ENCODE results near the gene UBE2Q1.
A peak's percentile ranks its signal among the peaks of the same experiment; 100 is the strongest.

UBE2Q1 gene

GRCh38 chr1:154575147-154575927, 16.9 kb upstream of the UBE2Q1 start:
- Histone ChIP-seq H3K27ac (ENCODE audit: low read length) (no peak overlapping the region), H3K27me3 (ENCODE audit: control insufficient read depth, insufficient read depth, low read length) (no peaks in the 10 kb centered on the region)

DNA sequence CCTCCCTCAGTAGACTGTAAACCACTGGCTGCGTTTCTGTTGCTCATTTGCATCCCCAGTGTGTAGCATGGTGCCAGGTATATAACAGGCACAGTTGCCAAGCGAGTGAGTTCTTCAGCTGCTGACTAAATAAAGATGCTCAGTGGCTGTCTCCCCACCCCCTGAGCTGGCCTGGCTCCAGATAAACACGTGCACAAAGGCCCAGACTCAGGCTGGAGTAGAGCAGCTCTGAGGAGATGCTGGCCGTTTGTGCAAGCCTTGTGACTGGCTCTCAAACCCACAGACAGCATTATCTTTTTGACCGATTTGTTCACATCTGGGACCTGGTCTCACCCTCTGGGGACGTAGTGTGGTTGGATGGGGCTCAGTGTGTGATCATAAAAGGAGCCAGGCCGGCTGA, 16.3 kb upstream of the UBE2Q1 start:
- H3K27me3 ChIP-seq (ENCODE audit: control insufficient read depth, insufficient read depth, low read length): no peaks in the 10 kb centered on the region
- no peak overlapping the region for H3K27ac ChIP-seq (ENCODE audit: low read length)
- no peak overlapping the region for H3K9ac ChIP-seq (ENCODE audit: low read length)
- no peak overlapping the region for H3K4me3 ChIP-seq (ENCODE audit: low read length)
- H3K4me1 ChIP-seq (ENCODE audit: control insufficient read depth, low read depth, low read length): peaks cover 4% of the 10 kb centered on the region
- no peaks in the 10 kb centered on the region for H3K9me3 ChIP-seq (ENCODE audit: control insufficient read depth, low read depth, low read length)
- peaks cover 19% of the 10 kb centered on the region for H3K36me3 ChIP-seq (ENCODE audit: control insufficient read depth, low read depth, low read length)

More at GRCh38 chr1:154575147-154575927, 16.9 kb upstream of the UBE2Q1 start:
- H3K9ac ChIP-seq (ENCODE audit: low read length): no peak overlapping the region
- no peaks in the 10 kb centered on the region for H3K9me3 ChIP-seq (ENCODE audit: control insufficient read depth, low read depth, low read length)
- no peak overlapping the region for H3K4me3 ChIP-seq (ENCODE audit: low read length)
- H3K36me3 ChIP-seq (ENCODE audit: control insufficient read depth, low read depth, low read length): peaks cover 25% of the 10 kb centered on the region
- H3K4me1 ChIP-seq (ENCODE audit: control insufficient read depth, low read depth, low read length): peaks cover 4% of the 10 kb centered on the region

DNA sequence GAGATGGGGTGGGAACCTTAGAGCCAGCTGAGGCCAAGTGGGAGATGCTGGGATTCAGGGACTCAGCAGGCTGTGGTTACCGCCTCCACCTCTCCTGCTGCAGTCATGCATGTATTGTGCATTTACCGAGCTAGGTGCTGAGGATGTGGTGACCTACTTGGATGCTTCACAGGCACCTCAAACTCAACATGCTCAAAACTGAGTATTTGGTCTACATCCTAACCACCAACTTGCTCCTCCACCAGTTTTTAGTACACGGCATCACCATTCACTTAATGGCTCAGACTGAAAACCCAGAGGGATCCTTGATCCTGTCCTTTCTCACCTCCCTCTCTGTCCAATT, 14.7 kb upstream of the UBE2Q1 start:
- Histone ChIP-seq H3K4me3 (ENCODE audit: low read length) (no peak overlapping the region), H3K36me3 (ENCODE audit: control insufficient read depth, low read depth, low read length) (peaks cover 3% of the 10 kb centered on the region), H3K27ac (ENCODE audit: low read length) (no peak overlapping the region), H3K4me1 (ENCODE audit: control insufficient read depth, low read depth, low read length) (peaks cover 4% of the 10 kb centered on the region), H3K9me3 (ENCODE audit: control insufficient read depth, low read depth, low read length) (no peaks in the 10 kb centered on the region), H3K9ac (ENCODE audit: low read length) (no peak overlapping the region), H3K27me3 (ENCODE audit: control insufficient read depth, insufficient read depth, low read length) (peaks cover 9% of the 10 kb centered on the region)

DNA sequence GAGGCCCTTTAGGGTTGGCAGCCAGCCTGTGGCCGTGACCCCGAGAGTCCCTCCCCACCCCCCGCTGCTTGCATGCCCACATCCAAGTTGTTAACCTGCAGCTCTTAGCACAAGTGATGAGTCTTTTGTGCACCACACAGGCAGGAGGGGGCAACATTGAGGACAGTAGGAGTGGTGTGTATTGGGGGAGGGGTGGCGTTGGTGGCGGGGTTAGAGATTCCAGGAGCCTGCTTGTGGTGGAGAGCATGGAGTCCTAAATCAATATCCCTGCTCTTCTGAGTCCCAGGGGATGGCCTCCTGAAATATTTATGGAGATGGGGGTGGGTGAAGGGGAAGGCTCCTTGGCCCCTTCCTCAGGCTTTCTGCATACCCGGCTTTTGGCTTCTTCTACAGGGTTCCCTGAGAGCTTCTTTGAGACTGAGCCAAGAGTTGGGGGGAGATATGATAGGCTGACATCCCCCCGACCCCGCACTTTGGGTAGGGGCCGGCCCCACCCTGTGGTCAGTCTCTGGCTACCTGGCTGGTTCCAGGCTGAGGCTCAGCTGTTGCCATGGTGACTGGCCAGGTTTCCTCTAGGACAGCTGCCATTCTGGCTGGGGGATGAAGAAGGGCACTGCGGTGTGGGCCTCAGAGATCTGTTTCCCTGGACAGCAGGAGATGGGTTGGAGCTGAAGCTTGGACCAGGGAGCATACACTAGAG, 14.2 kb upstream of the UBE2Q1 start:
- Histone ChIP-seq H3K4me1 (ENCODE audit: control insufficient read depth, low read depth, low read length) (peaks cover 4% of the 10 kb centered on the region), H3K9ac (ENCODE audit: low read length) (no peak overlapping the region), H3K27me3 (ENCODE audit: control insufficient read depth, insufficient read depth, low read length) (peaks cover 9% of the 10 kb centered on the region), H3K9me3 (ENCODE audit: control insufficient read depth, low read depth, low read length) (no peaks in the 10 kb centered on the region), H3K36me3 (ENCODE audit: control insufficient read depth, low read depth, low read length) (no peaks in the 10 kb centered on the region), H3K27ac (ENCODE audit: low read length) (no peak overlapping the region), H3K4me3 (ENCODE audit: low read length) (no peak overlapping the region)

DNA sequence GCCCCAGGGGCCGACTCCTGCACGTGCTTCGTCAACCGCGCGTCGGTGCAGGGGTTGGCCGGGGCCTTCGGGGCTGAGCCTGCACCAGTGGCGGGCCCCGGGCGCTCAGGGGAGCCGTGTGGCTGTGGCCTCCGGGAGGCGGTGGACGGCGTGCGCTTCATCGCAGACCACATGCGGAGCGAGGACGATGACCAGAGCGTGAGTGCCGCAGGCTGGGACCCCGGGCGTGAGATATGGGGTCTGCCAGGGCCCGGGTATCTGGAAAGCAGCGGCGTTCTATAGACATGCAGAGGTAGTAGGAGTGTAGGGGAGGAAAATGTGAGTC, 13.5 kb upstream of the UBE2Q1 start:
- H3K9ac ChIP-seq (ENCODE audit: low read length): no peak overlapping the region
- H3K27me3 ChIP-seq (ENCODE audit: control insufficient read depth, insufficient read depth, low read length): peaks cover 9% of the 10 kb centered on the region

GRCh38 chr1:154571244-154571963, 12.9 kb upstream of the UBE2Q1 start:
- no peak overlapping the region for H3K9ac ChIP-seq (ENCODE audit: low read length)
- no peaks in the 10 kb centered on the region for H3K9me3 ChIP-seq (ENCODE audit: control insufficient read depth, low read depth, low read length)
- peaks cover 9% of the 10 kb centered on the region for H3K27me3 ChIP-seq (ENCODE audit: control insufficient read depth, insufficient read depth, low read length)
- H3K27ac ChIP-seq (ENCODE audit: low read length): no peak overlapping the region
- peaks cover 10% of the 10 kb centered on the region for H3K4me1 ChIP-seq (ENCODE audit: control insufficient read depth, low read depth, low read length)
- H3K36me3 ChIP-seq (ENCODE audit: control insufficient read depth, low read depth, low read length): no peaks in the 10 kb centered on the region
- H3K4me3 ChIP-seq (ENCODE audit: low read length): no peak overlapping the region

More for the DNA sequence above, 13.5 kb upstream of the UBE2Q1 start:
- no peak overlapping the region for H3K4me3 ChIP-seq (ENCODE audit: low read length)
- no peaks in the 10 kb centered on the region for H3K36me3 ChIP-seq (ENCODE audit: control insufficient read depth, low read depth, low read length)
- H3K9me3 ChIP-seq (ENCODE audit: control insufficient read depth, low read depth, low read length): no peaks in the 10 kb centered on the region
- H3K27ac ChIP-seq (ENCODE audit: low read length): no peak overlapping the region
- peaks cover 6% of the 10 kb centered on the region for H3K4me1 ChIP-seq (ENCODE audit: control insufficient read depth, low read depth, low read length)

DNA sequence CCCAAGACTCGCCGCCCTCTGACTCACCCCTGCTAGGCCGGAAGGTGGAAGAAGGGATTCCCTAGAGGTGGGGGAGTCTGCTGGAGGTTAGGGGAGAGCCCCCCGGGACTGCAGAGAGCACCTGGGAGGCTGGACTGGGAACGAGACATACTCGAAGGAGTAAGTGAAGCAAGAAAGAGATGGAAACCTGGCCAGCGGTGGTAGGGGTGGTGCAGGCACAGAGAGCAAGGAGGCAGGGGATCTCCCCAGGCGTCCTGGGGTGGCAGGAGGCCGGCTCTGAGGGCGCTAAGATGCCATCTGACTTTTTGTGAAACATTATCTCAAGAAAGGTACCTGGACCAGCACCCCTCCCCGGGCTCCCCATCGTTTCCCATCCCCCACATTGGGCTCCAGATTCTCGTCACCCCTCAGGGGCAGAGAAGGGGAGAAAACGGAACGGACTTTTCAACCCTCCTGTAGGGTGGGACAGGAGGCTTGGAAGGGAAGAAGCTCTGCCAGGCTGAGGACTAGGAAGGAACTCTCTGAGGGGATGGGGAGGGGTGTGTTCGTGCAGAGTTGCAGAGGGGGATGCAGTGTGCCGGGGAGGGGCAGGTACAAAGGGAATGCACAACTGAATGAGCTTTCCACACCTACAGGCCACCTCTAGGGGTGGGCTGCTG, 9.8 kb upstream of the UBE2Q1 start:
- Histone ChIP-seq H3K27ac (ENCODE audit: low read length) (no peak overlapping the region), H3K9me3 (ENCODE audit: control insufficient read depth, low read depth, low read length) (no peaks in the 10 kb centered on the region), H3K27me3 (ENCODE audit: control insufficient read depth, insufficient read depth, low read length) (peaks cover 9% of the 10 kb centered on the region), H3K9ac (ENCODE audit: low read length) (peak overlapping the region; percentile 20), H3K4me3 (ENCODE audit: low read length) (peak overlapping the region; percentile 61), H3K4me1 (ENCODE audit: control insufficient read depth, low read depth, low read length) (peaks cover 10% of the 10 kb centered on the region), H3K36me3 (ENCODE audit: control insufficient read depth, low read depth, low read length) (no peaks in the 10 kb centered on the region)

DNA sequence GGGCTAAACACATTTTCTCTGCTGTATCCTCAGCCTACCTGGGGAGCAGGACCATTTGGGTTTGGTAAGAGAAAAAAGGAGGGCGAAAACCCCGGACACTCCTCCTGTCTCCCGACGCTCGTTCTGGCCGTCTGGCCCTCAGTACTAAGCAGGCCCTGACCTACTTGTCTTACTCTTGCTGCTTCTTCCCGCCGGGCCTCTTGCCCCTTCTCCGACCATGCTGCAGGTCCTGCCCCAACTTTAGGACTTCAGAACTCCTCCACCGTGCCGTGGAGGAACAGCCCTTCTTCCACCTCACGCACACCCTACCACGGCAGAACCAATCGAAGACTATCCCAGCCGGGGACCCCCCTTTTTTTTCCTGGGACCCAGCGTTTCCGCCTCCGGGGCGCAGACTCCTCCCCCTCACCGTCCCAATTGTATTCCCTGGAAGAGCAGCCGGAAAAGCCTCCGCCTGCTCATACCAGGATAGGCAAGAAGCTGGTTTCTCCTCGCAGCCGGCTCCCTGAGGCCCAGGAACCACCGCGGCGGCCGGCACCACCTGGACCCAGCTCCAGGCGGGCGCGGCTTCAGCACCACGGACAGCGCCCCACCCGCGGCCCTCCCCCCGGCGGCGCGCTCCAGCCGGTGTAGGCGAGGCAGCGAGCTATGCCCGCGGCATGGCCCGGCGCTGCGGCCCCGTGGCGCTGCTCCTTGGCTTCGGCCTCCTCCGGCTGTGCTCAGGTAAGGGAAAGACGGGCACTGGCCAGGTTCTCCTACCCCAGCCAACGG, 9.1 kb upstream of the UBE2Q1 start, which contains the start of gene CHRNB2:
Gene CHRNB2, plus strand, starts transcription at position 393 of the 771 bp plus-strand sequence. Its CDS starts 267 bp downstream, at position 660.
- Histone ChIP-seq H3K36me3 (ENCODE audit: control insufficient read depth, low read depth, low read length) (no peaks in the 10 kb centered on the region), H3K9ac (ENCODE audit: low read length) (peak within 1 kb of the TSS; percentile 35), H3K27ac (ENCODE audit: low read length) (no peak within 1 kb of the TSS), H3K27me3 (ENCODE audit: control insufficient read depth, insufficient read depth, low read length) (peaks cover 9% of the 10 kb centered on the region), H3K4me1 (ENCODE audit: control insufficient read depth, low read depth, low read length) (peaks cover 6% of the 10 kb centered on the region), H3K9me3 (ENCODE audit: control insufficient read depth, low read depth, low read length) (no peaks in the 10 kb centered on the region), H3K4me3 (ENCODE audit: low read length) (peak within 1 kb of the TSS; percentile 61)

GRCh38 chr1:154565876-154566275, 7.4 kb upstream of the UBE2Q1 start:
- Histone ChIP-seq H3K4me3 (ENCODE audit: low read length) (no peak overlapping the region), H3K27me3 (ENCODE audit: control insufficient read depth, insufficient read depth, low read length) (peaks cover 9% of the 10 kb centered on the region), H3K9ac (ENCODE audit: low read length) (no peak overlapping the region)

DNA sequence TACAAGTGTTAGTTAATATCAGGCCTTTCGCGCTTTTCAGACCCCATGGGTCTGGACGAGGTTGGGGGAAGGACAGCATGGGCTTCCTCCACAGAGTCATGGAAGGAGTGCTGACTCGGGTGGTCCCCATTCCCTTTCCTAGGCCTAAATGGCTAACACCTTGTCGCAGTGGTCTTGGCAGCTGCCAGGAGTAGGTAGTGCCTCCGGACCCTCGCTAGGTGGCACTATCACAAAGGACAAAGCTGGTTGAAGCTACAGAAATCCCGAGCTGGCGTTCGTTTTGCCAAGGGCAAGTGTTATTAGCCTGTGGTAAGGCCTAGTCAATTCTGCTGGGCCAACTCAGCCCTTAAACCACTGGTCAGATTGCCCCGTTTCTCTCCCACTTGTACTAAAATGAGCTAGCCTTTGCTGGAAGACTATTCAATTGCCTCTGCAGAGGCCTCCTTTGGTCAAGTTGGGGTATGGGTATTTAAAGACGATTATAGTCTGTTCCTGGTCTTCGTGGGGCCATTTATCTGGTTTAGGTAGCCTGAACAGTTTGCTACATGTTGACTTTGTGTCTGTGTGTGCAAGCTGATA, 1.1 kb upstream of the UBE2Q1 start:
- H3K4me3 ChIP-seq (ENCODE audit: low read length): peak overlapping the region; percentile 64
- H3K36me3 ChIP-seq (ENCODE audit: control insufficient read depth, low read depth, low read length): peaks cover 15% of the 10 kb centered on the region
- H3K27ac ChIP-seq (ENCODE audit: low read length): no peak overlapping the region
- no peaks in the 10 kb centered on the region for H3K27me3 ChIP-seq (ENCODE audit: control insufficient read depth, insufficient read depth, low read length)
- no peaks in the 10 kb centered on the region for H3K9me3 ChIP-seq (ENCODE audit: control insufficient read depth, low read depth, low read length)
- peaks cover 24% of the 10 kb centered on the region for H3K4me1 ChIP-seq (ENCODE audit: control insufficient read depth, low read depth, low read length)
- peak overlapping the region; percentile 63 for H3K9ac ChIP-seq (ENCODE audit: low read length)

More at GRCh38 chr1:154565876-154566275, 7.4 kb upstream of the UBE2Q1 start:
- Histone ChIP-seq H3K27ac (ENCODE audit: low read length) (no peak overlapping the region), H3K36me3 (ENCODE audit: control insufficient read depth, low read depth, low read length) (no peaks in the 10 kb centered on the region), H3K4me1 (ENCODE audit: control insufficient read depth, low read depth, low read length) (peaks cover 6% of the 10 kb centered on the region), H3K9me3 (ENCODE audit: control insufficient read depth, low read depth, low read length) (no peaks in the 10 kb centered on the region)
